ENCODE measurements around the gene DIS3L. TPM values are rescaled to one million over a fixed set of nuclear protein-coding genes. Genes with fewer than 3 reads are reported as not detected.
A peak's percentile ranks its signal among the peaks of the same experiment; 100 is the strongest.

DIS3L gene
- total and polyA plus RNA-seq, 8 donors: 23.8 to 55.9 (median 46.6) TPM

GRCh38 chr15:66308531-66308930 lies 15.2 kb downstream of the DIS3L start:
- H3K4me3 ChIP-seq: no peak overlapping the region
- H3K27me3 ChIP-seq: no peaks in the 10 kb centered on the region
- intact Hi-C loops (cut with DNase I): no loop called here
- DNase-seq: no peak
- ATAC-seq: no peak
- H3K4me1 ChIP-seq: no peaks in the 10 kb centered on the region
- TF ChIP-seq CTCF (IDR thresholded peaks at IDR 0.05): no peak
- H3K36me3 ChIP-seq: peaks cover 0 to 70% of the 10 kb centered on the region in 2 donors
- H3K27ac ChIP-seq: no peak overlapping the region
- H3K9me3 ChIP-seq: no peaks in the 10 kb centered on the region

GRCh38 chr15:66309828-66310227 lies 16.5 kb downstream of the DIS3L start:
- Histone ChIP-seq H3K36me3 (peaks cover 0 to 82% of the 10 kb centered on the region in 2 donors), H3K27me3 (no peaks in the 10 kb centered on the region), H3K9me3 (no peaks in the 10 kb centered on the region), H3K4me1 (no peaks in the 10 kb centered on the region), H3K27ac (no peak overlapping the region), H3K4me3 (no peak overlapping the region)
- DNase-seq (no peak), ATAC-seq (no peak)
- intact Hi-C loops (cut with DNase I): no loop called here
- TF ChIP-seq CTCF (IDR thresholded peaks at IDR 0.05): no peak

GRCh38 chr15:66310786-66311185 lies 17.4 kb downstream of the DIS3L start:
- Histone ChIP-seq H3K4me3 (no peak overlapping the region), H3K27ac (no peak overlapping the region), H3K36me3 (peaks cover 0 to 91% of the 10 kb centered on the region in 2 donors), H3K27me3 (no peaks in the 10 kb centered on the region), H3K9me3 (no peaks in the 10 kb centered on the region), H3K4me1 (no peaks in the 10 kb centered on the region)
- DNase-seq (no peak), ATAC-seq (no peak)
- TF ChIP-seq CTCF (IDR thresholded peaks at IDR 0.05): no peak
- intact Hi-C loops (cut with DNase I): no loop called here

- H3K9me3 ChIP-seq: no peaks in the 10 kb centered on the region
- peaks cover 0 to 99% of the 10 kb centered on the region in 2 donors for H3K36me3 ChIP-seq
- intact Hi-C loops (cut with DNase I): no loop called here
- H3K4me3 ChIP-seq: no peak overlapping the region
- H3K4me1 ChIP-seq: no peaks in the 10 kb centered on the region
- ATAC-seq (no peak), DNase-seq (no peak)
- H3K27me3 ChIP-seq: no peaks in the 10 kb centered on the region
- TF ChIP-seq CTCF (IDR thresholded peaks at IDR 0.05): no peak
- H3K27ac ChIP-seq: no peak overlapping the region
Observed at GRCh38 chr15:66312144-66312543, 18.8 kb downstream of the DIS3L start.

DNA sequence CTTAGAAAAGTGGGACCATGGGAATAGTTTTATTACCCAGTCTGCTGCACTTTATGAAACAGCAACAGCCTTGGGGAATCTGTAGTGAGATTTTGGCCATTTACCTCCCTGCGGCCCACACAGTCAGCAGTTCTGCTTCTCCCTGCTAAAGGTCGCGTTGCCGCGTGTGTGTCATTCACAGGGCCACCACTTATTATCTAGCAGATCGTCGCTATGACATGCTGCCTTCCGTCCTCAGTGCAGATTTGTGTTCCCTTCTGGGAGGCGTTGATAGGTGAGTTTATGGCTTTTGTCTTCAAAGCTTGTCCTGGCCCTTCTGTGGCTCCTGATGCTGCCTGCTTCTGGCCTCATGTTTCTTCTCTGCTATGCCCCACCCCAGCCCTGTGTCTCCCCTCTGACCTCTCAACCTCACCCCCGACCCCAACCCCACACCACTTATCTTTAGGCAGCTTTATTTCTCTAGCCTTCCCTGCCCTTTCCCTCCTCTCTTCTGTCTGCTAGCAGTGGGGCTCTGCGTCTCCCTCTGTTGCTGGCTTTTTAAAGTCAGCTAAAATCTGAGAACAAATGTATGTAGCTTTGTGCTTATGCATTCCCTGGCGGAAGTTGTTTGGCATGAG lies 30.1 kb downstream of the DIS3L start:
- Histone ChIP-seq H3K36me3 (peaks cover 0 to 99% of the 10 kb centered on the region in 2 donors), H3K4me1 (no peaks in the 10 kb centered on the region), H3K27ac (no peak overlapping the region), H3K4me3 (no peak overlapping the region), H3K27me3 (no peaks in the 10 kb centered on the region), H3K9me3 (no peaks in the 10 kb centered on the region)
- ATAC-seq (no peak), DNase-seq (peak in 2 of 4 donors; percentile 9 to 28)
- no peak for TF ChIP-seq CTCF (IDR thresholded peaks at IDR 0.05)
- intact Hi-C loops (cut with DNase I): no loop called here

Data from left lung (tissue), 10 donors.